GM18870 (cell line): ENCODE data around the gene PCDH10.
"Not testable (repeated sequence)": the region's sequence is repeated elsewhere in the genome, so short reads cannot be mapped to it uniquely, and the experiment has no call there.

Experiments
- ATAC-seq: cut with Tn5 transposase; IDR thresholded peaks from one replicate; pipeline ENCODE4 v1.9.1; 2021; ENCODE audit warnings: moderate library complexity; ENCODE audit not compliant: unreplicated experiment

Gene PCDH10

DNA sequence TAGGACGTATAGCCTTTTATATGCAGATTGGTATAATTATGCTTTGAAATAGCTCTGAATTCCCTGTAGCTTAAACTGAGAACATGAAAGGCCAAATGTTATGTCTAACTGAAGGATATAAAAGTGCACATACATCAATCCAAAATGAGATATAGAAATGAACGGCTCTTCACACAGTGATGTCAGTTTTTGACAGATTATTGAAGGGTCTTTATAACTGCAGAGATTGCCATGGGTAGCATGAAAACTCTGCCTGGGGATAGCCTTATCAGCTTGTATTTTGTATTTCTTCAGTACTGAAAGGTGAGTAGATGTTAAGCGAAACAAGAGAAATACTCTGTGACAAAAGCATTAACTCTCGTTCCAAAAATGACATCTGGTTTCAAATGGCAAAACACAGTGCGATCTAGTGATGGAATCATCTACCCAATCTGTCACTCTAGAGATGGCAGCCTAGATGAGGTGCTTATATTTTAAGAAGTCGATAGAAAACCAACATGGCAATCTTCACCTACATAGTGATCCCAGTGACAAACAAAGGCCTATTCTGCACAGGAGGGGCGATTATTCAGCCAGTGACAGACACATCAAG is 59.7 kb downstream of the PCDH10 start:
- ATAC-seq = no peak

DNA sequence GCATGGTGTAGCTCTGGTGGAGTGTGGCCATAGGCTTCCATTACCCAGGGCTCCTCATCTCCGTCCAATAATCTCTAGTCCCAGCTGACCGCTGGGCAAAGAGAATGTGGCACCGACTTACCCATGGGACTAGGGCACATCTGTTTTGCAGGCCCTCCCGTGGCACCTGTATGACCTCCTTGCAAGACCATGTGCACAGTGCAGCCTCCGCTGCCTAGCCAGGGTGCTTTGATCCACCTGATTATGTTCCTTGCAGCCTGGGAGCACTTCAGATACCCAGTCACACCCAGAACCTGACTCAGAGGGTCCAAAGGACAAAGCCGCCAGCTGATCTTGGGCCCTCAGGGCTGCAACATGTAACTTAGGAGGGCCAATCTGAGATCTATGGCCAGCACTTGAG is 84.8 kb downstream of the PCDH10 start:
- ATAC-seq = no peak

- not testable (repeated sequence) for ATAC-seq
These were observed 91.4 kb downstream of the PCDH10 start for GRCh38 chr4:133240451-133240850.
